Posterior cingulate gyrus (tissue), 11 donors: ENCODE measurements around the gene KCNMA1.
"Not testable (repeated sequence)": the region's sequence is repeated elsewhere in the genome, so short reads cannot be mapped to it uniquely, and the experiment has no call there.

Experiments used
- DNase-seq, 10 donors: peaks; one replicate each; pipeline versions ENCODE4 v3.0.0 to v3.0.0-alpha.2; 2020 to 2021; ENCODE audit warnings: mixed read lengths in 3 of 10
- intact Hi-C: fragments of 100-400 bp; cut with DNase I; formaldehyde crosslinking; loops from one replicate; pipeline ENCODE4 v1.15.1; 2023

Gene KCNMA1

DNA sequence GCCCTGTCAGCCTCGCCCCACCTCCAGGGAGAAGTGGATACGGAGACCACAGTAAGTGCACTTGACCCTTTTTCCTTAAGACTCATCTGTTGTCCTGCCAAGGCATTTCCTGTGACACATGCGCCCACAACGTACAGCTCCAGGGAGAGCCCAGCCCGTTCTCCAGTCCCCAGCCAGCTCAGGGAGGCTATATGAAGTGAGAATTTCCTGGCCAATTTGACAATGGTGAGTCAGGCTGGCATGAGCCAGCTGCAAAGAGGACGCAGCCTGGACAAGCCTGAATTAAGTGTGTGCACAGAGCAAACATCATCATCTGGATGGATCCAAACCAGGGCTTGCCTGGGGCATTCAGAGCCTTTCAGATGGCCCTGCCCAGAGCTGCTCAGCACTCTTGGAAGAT is 244.8 kb downstream of the KCNMA1 start:
- intact Hi-C loops = loop anchor here (2.0 to 5.0 kb wide), 2 partner anchors 221 to 248 kb away; no protein-coding TSS in a partner anchor
- peak in 3 of 10 donors; percentile 29 to 82 (median 75) for DNase-seq

DNA sequence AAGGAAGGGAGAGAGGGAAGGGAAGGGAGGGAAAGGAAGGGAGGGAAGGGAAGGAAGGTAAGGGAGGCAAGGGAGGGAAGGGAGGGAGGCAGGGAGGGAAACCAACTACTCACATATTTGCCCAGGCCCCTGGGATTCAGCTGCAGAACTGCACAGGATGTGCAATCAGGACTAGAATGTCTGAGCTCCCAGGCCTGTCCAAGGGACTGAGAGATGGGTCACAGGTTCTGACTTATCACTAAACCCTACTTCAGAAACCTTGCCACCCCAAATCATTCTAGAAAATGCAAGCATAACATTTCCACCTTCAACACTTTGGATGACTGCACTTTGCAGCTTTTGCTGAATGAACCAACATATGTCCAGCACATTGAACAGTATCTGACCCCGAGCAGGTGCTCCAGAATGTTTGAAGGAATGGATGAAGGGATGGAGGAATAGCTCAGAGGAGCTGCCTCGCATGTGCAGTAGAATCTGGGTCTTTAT is 245.3 kb downstream of the KCNMA1 start:
- intact Hi-C loops = loop anchor here (2.0 to 5.0 kb wide), 2 partner anchors 220 to 249 kb away; no protein-coding TSS in a partner anchor
- no peak for DNase-seq

DNA sequence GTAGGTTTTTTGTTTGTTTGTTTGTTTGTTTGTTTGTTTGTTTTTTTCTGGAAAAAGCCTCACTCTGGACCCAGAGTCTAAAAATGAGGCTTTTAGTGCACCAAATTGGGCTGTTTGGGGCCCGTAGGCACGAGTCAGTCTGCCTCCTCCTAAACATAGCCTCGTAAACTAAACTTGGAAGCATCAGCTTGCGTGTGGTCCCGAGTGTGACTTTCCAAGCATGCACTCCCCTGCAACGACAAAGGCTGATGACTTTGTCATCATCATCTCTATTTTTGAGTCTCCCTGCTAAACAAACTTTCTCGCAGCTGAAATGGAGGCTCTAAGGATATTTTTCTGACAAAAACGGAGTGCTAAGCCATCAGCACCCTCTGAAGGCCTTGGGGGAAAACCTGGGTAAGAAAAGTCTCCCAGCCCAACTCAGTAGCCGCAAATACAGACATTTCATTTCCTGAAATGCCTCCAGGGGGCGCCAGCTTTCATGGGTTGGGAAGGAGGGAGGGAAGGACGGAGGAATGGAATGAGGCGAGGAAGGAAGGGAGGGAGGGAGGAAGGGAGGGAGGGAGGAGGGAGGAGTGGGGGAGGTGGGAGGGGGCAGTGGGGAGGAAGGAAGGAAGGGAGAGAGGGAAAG is 245.9 kb downstream of the KCNMA1 start:
- DNase-seq = peak in 9 of 10 donors; percentile 59 to 95 (median 86)
- intact Hi-C loops = loop anchor here (2.0 to 5.0 kb wide), 2 partner anchors 219 to 249 kb away; no protein-coding TSS in a partner anchor

DNA sequence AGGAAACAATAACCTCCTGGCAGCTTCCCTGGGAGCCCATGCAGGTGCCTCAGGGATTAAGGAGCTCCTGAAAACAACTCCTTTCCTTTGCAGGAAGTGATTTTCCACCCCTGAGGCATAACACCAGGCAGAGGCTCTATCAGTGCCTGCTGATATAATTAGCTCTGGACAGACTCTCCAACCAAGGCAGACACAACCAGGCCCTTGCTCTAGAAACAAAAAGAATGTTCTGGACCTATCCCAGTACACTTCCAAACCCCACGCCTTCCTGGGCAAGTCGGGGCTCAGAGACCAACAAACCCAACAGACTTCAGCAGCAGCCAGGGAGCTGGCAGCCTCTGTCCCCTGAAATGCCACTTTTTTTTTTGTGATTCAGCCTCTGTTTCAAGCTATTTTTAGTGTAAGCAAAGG is 247.1 kb downstream of the KCNMA1 start:
- DNase-seq = peak in 4 of 10 donors; percentile 21 to 83 (median 58)
- intact Hi-C loops = loop anchor here (5.0 kb wide), 1 partner anchor 218 kb away; no protein-coding TSS in a partner anchor

DNA sequence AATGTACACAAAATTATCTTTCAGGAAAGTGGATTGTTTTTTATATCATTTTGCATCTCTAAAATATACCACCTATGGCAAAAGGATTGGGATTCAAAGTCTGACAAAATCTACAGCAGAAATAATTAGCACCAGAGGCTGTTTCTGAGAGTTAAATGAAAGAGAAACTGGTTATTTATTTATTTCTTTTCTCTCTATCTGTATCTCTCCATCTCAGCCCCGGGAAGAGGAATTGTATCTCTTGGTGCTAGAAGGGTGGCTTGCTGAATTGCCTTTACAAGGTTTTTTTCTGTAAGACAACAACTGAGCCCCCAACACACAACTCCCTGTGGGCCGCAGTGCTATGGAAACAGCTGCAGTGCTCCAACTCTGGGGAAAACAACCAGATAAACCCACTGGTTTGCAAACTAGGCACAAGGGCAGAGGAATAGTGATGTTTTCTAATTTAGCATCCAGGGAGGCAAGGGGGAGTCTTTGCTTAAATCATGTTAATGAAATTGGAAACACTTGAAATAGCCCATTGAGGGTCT is 249.0 kb downstream of the KCNMA1 start:
- intact Hi-C loops = no loop called here
- peak in 1 of 10 donors; percentile 21 for DNase-seq

DNA sequence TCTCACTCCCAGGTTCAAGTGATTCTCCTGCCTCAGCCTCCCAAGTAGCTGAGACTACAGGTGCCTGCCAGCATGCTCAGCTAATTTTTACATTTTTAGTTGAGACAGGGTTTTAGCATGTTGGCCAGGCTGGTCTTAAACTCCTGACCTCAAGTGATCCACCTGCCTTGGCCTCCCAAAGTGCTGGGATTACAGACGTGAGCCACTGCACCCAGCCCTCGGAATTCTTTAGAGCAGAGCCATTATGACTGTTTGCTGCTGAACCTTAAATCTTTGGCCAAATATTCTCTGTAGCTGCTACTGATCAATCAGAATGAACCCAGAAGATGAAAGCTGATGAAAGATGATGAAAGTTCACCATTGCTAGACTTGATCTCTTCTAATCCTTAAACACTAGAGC is 249.9 kb downstream of the KCNMA1 start:
- intact Hi-C loops = not testable (repeated sequence)
- DNase-seq = peak in 1 of 10 donors; percentile 9

DNA sequence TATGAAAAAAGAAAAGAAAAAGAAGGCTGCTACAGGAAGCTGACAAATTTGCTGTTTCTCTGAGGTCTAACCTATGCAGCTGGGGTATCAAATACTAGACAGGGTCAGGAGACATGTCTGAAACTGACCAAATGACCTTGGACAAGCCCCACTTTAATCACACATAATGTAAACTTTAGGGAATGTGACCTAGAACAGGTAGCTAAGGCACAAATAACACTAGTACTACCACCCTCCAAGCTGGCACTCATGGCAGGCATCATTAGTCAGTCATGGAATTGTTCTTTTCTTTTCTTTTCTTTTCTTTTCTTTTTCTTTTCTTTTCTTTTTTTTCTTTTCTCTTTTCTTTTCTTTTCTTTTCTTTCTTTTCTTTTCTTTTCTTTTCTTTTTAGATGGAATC is 250.4 kb downstream of the KCNMA1 start:
- intact Hi-C loops = no loop called here
- DNase-seq = no peak

DNA sequence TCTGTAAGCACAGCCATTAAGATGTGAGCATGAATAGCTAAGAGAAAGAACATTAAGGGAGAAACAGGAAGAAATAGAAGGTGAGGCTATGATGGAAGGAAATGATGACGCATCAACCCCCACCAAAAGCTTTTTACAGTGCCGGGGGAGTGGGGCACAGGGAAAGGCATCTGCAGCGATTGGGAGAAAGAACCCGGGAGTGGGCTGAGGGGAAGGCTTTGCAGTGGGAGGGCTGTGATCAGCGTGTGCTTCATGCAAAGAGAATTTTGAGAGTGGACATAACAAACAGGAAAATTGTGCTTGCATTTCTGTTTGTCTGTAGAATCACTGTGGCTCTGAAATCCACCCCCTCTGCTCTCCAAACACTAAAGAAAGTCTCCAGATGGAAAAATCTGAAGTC is 250.8 kb downstream of the KCNMA1 start:
- peak in 4 of 10 donors; percentile 31 to 79 (median 51) for DNase-seq
- intact Hi-C loops = no loop called here

DNA sequence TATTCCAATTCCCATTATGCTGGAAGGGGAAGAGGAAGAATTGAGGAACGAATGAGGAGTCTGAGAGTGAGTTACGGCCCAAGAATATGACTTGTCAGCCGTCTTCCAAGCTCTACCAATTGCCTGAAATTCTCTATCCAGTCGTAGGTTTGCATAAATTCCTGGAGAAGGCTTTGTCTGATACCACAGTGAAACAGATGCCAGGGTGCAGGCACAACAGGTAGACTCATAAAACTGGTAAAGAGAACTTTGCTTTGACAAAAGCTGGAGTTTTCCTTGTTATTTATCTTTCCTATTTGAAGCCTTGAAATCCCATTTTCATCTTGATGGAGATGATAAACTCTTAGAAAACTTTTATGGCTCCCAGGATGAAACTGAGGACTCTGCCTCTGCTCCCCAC is 251.2 kb downstream of the KCNMA1 start:
- DNase-seq = no peak
- intact Hi-C loops = no loop called here

DNA sequence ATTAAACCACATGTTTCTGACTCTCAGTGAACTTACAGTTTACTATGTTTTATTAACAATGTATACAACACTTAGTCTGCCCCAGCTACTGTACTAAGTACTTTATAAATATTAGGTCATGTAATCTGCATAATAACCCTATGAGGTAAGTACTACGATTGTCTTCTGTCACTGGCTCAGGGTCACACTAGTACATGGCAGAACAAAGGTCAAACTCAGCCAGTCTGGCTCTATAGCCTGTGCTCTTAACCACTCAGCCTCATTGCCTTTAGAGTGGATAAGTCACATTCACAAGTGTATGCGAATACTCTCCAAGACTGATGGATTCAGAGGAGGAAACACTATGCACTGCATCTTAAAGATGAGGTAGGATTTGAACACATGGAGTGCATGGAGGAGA is 252.3 kb downstream of the KCNMA1 start:
- no peak for DNase-seq
- intact Hi-C loops = no loop called here

DNA sequence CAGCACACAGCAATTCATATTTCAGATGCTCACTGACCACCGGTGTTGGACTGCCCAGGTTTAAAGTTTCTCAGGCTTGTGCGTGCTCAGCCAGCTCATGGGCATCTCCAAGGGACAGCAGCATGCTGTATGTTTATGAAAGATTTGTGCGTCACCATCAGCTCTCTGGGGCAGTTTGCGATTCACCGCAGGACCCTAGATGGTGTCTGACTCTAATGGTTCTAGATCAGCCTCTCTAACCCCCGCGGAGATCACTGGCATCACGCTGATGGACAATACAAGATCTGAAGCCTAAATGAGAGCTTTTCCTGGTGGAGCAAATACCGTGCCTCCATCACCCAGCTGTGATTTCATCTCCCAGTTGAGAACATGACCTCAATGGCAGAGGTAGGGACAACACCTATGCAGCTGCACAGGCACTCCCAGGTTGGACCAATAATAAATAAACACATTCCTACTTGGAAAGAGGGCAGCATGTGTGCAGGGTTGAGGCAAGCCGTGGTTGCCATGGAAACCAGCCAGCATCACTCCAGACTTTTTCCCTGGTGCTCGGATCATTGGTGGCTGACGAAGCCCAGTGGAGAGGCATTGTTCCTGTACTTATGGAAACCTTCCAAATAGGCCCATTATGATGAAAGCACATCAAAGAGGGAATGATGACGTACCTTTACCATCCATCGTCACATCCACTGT is 253.6 kb downstream of the KCNMA1 start:
- peak in 7 of 10 donors; percentile 40 to 94 (median 68) for DNase-seq
- intact Hi-C loops = no loop called here

DNA sequence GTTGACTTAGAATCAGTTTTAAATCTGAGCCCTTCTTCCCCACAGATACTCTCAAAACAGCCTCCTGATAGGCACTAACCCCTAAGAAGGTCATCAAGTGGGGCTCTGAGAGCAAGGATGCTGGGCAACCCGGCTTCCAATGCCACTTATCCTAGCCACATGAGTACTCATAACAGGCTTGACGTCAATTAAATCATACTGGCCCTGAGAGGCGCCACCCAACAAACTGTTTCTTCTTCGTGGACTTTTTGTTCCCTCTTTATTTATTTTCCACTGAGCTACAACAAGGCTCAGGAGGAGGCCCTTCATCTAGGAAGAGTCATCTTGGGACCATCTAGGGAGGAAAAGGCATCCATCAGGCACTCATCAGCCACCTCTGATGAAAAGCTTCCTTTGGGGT is 255.9 kb downstream of the KCNMA1 start:
- intact Hi-C loops = no loop called here

DNA sequence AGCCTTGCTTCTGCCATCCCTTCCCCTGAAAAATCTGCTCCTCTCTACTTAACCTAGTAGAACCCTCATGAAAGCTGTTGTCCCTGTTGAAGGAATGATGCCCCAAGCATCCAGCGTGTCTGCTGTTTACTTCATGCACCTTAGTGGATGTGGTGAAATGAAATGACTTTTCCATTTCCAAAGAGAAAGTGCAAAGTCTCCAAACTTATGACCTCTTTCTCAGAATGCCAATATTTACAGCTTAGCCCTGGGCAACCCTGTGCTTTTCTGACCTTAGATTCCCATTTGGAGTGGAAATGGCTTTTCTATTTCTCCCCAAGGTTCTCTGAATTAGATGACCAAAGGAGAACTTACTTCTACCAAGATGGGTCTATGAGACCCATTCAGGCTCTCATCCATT is 256.9 kb downstream of the KCNMA1 start:
- intact Hi-C loops = no loop called here

More for the DNA sequence above, 255.9 kb downstream of the KCNMA1 start:
- DNase-seq = no peak

DNA sequence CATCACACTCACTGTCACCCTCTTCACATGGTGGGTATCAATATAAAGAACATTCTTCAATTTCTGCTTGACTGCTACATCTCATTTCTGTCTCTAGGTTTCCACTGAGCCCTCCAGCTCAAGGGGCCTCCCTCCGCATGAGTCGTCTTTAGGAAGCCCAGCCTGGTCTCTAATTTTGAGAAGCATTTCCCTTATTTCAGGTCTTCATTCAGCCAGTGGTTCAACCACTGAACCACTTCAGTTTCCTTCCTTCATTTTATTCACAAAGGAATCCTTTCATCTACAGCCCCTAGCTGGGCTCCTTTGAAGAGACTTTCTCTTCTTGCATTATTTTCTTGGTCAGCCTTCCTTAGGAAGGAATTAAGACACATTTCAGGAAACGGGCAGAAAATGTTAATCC is 257.4 kb downstream of the KCNMA1 start:
- DNase-seq = no peak
- intact Hi-C loops = no loop called here

More for the DNA sequence above, 256.9 kb downstream of the KCNMA1 start:
- no peak for DNase-seq

DNA sequence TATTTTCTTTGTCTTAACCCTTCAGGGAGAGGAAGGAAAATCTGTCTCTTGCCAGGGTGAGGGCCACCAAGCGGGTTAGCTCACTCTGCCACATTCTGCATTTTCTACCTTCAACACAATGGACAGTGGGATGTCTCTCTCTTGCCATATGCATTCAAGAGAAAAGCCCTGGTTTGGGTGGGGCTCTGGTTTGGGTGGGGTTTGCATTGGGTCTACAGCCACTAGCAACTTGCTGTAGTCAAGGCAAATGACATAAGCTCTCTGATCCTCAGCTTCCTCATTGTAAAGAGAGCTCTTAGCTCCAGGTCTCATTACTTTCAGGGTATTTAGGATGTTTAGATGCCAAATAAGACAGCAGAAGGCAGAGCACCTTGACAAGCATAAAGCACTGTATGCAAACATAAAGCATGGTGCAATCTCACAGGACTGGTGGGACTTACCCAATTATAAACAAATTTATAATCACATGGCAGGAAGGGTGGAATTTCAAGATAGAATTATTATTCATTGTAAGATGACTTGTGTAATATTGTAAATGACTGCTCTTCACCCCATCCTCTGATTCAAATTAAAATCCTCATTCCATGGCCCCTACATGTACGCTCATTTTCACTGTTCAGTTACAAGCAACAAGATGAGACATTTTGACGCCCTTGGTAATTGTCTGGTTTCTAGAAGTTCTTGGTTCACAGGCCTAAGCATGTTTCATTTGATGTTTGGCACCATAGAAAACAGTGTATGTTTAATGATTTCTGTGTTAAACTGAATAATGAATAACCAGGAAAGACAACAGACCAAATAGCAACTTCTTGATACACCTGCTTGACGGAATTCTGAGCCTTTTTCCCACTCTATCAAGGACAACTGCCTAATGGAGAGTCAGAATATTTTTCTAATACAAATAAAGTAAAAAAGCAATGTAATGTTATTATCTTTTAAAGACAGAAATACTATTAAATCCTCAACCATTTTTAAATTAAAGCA is 258.9 kb downstream of the KCNMA1 start:
- no peak for DNase-seq
- intact Hi-C loops = no loop called here

DNA sequence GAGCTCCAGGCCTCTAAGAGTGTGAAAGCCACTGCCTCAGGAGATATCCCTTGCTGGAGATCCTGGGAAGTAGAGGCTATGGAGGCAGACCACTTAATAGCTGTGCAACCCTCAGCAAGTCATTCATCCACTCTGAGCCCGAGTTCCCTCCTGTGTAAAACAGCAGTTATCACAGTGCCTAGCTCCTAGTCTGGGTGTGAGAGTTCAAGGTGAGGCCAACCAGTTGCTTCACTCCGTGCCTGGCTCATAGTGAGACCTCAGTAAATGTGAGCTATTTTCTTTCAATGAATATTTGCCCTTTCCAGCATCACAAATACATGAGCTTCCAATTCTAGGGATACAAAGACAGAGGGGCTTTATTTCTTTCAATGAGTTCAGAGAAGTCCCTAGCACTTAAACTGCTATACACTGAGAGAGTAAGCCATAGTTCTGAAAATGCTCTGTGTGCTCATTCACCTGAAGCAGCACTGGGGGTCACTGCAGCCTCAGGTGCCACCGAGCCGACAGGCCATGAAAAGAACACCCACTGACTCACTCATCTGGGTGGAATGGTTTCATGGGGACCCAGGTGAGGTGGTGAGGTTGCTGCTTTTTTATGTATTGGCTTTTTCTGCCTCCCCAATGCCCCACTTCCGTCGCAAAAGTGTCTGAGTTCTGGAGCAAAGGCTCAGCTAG is 259.8 kb downstream of the KCNMA1 start:
- no peak for DNase-seq
- intact Hi-C loops = no loop called here

DNA sequence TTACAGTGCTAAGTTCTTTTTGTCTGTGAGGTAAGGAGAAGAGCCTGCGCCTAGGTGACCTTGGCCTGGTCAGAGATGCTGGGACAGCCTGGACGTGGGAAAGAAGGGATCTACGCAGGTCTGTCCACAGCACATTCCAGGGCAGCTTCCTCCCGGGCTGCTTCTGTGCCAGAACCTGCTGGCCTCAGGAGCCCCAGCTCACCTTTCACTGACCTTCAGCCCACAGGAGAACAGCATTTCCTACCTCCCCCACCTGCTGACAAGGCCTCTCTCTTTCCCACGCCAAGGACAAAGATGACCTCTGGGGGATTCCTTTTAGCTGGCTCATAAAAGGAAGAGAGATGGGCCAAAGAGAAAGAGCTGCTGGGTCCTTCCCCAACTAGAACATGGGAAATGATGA is 260.6 kb downstream of the KCNMA1 start:
- no peak for DNase-seq
- intact Hi-C loops = no loop called here

DNA sequence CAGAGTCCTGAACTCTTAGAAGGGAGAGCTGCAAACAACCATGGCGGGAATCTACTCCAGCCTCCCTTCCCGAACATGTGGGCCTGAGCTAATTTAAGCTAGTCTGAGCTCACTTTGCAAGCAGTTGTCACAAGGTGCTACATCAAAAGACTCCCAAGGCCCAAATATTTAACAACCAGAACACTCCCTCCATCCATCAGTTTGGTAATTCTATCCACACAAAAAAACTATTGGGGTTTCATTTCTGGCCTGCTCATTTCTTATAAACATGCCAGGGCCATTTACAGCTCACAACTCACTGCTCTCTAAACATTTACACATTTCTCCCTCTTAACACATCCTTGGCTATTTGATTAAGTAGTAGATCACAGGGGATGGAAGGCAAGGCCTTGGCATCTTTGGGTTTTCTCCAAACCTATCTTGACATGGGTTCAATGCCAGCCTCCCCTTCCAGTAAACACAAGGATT is 263.4 kb downstream of the KCNMA1 start:
- DNase-seq = no peak
- intact Hi-C loops = no loop called here
